Activated CD4-positive, CD25-positive, alpha-beta regulatory T cell (primary cell): Measurements from ENCODE around the gene RDH13.
"Not testable (repeated sequence)": the region's sequence is repeated elsewhere in the genome, so short reads cannot be mapped to it uniquely, and the experiment has no call there.

ENCODE experiments used
- DNase-seq, 4 experiments: peaks; one replicate each; lab custom pipeline; 2025; lab: John Stamatoyannopoulos, UW

RDH13 gene

DNA sequence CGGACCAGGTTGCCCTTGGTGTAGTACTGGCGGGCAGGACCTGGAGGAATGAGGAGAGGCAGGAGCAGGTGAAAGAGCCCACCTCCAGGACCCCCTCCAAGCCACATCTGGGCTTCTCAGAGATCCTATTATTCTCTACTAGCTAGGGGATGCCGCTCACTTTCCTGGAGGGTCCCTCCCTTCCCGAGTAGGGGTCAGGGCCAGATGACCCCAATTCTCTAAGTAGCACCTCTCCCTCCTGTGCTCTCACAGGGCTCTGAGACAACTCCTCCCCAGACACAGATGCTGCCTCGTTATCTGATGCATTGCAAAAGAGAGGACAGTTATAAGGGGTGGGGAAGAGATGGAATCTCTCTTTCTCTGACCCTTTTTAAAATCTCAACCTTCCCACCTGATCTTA is 47.8 kb downstream of the RDH13 start:
- no peak for DNase-seq

- DNase-seq: no peak
These were observed 48.2 kb downstream of the RDH13 start for GRCh38 chr19:55014714-55015113.

- no peak for DNase-seq
These were observed 49.4 kb downstream of the RDH13 start for GRCh38 chr19:55013596-55013995.

- no peak for DNase-seq
These were observed 50.6 kb downstream of the RDH13 start for GRCh38 chr19:55012306-55012705.

GRCh38 chr19:55010561-55010960 is 52.4 kb downstream of the RDH13 start:
- DNase-seq: not testable (repeated sequence)

GRCh38 chr19:55008781-55009180 is 54.2 kb downstream of the RDH13 start:
- DNase-seq: not testable (repeated sequence)

DNA sequence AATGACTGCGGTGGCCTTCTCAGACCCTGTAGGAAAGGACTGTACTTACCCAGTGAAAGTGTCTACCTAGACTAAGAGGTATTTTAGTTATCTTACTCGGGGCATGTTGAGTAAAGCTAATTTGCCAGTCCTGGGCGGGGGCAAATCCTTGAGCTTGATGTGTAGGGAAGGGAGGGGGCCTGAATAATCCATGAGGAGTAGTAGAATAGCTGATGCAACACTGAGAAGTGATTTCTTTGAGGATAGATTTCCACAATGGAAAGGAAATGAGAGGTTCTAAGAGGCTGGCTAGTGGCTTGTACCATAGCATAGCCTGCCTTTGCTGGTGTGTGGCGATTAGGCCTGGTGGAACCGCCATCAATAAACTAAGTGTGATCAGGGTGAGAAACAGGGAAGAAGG is 54.8 kb downstream of the RDH13 start:
- not testable (repeated sequence) for DNase-seq

DNA sequence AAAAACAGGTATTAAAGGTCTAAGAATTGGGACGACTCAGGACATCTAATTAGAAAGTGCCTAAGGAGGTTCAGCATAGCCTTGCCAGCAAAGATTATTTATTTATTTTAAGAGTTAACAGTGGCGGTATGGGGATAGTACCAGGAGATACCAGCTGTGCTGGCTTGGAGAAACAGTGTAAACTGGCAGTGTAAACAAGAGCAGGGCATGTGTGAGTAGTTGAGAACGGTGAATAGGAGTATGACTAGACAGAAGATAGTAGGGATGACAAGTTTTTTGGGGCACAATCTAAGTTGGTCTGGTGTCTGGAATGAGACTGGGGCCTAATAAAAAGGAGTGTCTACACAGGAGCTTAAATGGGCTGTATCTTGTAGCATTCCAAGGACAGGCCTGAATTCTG is 55.4 kb downstream of the RDH13 start:
- not testable (repeated sequence) for DNase-seq

DNA sequence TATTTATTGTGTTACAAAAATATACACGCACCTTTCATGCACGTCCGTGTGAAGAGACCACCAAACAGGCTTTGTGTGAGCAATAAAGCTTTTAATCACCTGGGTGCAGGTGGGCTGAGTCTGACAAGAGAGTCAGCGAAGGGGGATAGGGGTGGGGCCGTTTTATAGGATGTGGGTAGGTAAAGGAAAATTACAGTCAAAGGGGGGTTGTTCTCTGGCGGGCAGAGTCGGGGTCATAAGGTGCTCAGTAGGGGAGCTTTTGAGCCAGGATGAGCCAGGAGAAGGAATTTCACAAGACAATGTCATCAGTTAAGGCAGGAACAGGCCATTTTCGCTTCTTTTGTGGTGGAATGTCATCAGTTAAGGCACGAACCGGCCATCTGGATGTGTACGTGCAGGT is 56.2 kb downstream of the RDH13 start:
- not testable (repeated sequence) for DNase-seq

DNA sequence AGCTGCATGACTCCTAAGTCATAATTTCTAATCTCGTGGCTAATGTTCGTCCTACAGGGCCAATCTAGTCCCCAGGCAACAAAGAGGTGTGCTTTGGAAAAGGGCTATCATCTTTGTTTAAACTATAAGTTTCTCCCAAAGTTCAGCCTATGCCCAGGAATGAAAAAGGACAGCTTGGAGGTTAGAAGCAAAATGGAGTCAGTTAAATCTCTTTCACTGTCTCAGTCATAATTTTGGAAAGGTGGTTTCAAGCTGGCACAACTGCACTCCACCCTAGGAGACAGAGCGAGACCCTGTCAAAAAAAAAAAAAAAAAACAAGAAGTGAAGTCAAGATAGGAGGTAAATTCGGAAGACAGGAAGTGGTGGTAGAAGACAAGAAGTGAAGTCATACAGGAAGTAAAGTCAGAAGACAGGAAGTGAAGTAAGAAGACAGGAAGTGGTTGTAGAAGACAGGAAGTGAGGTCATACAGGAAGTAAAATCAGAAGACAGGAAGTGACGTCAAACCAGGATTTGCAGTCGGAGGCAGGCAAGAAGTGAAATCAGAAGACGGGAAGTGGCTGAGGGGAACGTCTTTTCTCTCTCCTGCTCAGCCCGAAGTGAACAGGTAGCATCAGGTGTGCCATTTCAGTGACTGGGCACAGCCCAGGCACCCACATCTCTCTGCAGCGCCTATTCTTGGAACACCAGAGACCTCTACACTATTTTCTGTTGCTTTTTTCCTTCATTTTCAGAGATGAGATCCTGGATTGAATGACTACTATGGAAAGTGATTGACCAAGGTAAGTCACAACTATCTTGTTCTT is 57.1 kb downstream of the RDH13 start:
- DNase-seq: peak in 1 of 4 experiments; percentile 10

DNA sequence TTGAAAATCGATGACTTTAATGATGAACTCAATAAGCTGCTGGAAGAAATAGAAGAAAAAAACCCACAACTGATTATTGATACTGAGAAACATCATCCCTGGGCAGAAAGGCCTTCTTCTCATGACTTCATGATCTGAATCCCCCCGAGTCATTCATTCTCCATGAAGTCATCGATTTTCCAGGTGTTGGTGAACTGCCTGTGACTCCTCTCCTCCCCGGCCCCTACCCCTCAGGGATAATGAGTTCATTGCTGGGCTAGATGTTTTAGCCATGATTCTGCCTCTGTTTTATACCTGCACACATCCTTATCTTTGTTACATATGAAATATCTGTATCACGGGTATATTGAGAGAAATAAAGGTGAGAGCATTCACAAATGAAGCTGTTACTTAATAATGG is 62.2 kb downstream of the RDH13 start:
- DNase-seq: no peak

DNA sequence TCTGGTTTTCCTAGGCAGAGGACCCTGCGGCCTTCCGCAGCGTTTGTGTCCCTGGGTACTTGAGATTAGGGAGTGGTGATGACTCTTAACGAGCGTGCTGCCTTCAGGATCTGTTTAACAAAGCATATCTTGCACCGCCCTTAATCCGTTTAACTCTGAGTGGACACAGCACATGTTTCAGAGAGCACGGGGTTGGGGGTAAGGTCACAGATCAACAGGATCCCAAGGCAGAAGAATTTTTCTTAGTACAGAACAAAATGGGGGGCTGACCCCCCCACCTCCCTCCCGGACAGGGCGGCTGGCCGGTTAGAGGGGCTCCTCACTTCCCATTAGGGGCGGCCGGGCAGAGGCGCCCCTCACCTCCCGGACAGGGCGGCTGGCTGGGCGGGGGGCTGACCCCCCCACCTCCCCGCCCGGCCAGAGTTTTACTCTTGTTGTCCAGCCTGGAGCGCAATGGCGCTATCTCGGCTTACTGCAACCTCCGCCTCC is 64.2 kb downstream of the RDH13 start:
- DNase-seq: not testable (repeated sequence)

GRCh38 chr19:54995561-54995960 is 67.4 kb downstream of the RDH13 start:
- no peak for DNase-seq
